Breast epithelium (tissue), 4 donors: ENCODE data around the gene OR1N2. TPM values are rescaled to one million over a fixed set of nuclear protein-coding genes. Genes with fewer than 3 reads are reported as not detected.
"Not testable (repeated sequence)": the region's sequence is repeated elsewhere in the genome, so short reads cannot be mapped to it uniquely, and the experiment has no call there.

Source experiments
- DNase-seq, 2 donors: peaks; one replicate each; pipeline ENCODE4 v3.0.0-alpha.2; 2019; ENCODE audit warnings: low spot score in 2 of 2
- H3K27ac ChIP-seq, 2 donors: fragments of 200-600 bp; sonication (generic) in 1 of 2; one replicate each; pipeline ENCODE4 v1.5.1; 2016 to 2019; ENCODE audit warnings: mild to moderate bottlenecking in 1 of 2
- H3K27me3 ChIP-seq, 2 donors: fragments of 200-600 bp; sonication (generic) in 1 of 2; one replicate each; pipeline versions ENCODE4 v1.5.1 to v1.6.0; 2017 to 2019; ENCODE audit warnings: control low read depth in 1 of 2, mild to moderate bottlenecking in 1 of 2
- H3K36me3 ChIP-seq: fragments of 200-600 bp; one replicate; pipeline ENCODE4 v1.5.1; 2019
- H3K4me1 ChIP-seq, 2 donors: fragments of 200-600 bp; sonication (generic); one replicate each; pipeline ENCODE4 v1.5.1; 2016 to 2019; ENCODE audit warnings: control low read depth in 1 of 2
- H3K4me3 ChIP-seq, 3 donors: fragments of 200-600 bp; sonication (generic); 1 replicate in 2 of 3; 2 replicates in 1 of 3; pipeline ENCODE4 v1.5.1; 2016 to 2019; ENCODE audit warnings: mild to moderate bottlenecking in 3 of 3, moderate library complexity in 2 of 3
- H3K9me3 ChIP-seq, 2 donors: fragments of 200-600 bp; sonication (generic) in 1 of 2; one replicate each; pipeline ENCODE4 v1.5.1; 2016 to 2019; ENCODE audit warnings: control low read depth in 1 of 2
- CTCF ChIP-seq, 3 donors: fragments of 450-650 bp; IDR thresholded peaks; one replicate each; pipeline ENCODE4 v1.5.1; 2016 to 2017; ENCODE audit warnings: antibody characterized with exemption in 3 of 3, mild to moderate bottlenecking in 3 of 3, moderate library complexity in 3 of 3
- POLR2A ChIP-seq: fragments of 450-650 bp; IDR thresholded peaks from one replicate; pipeline ENCODE4 v1.6.1; 2016; ENCODE audit warnings: antibody characterized with exemption, mild to moderate bottlenecking, moderate library complexity
- POLR2AphosphoS5 ChIP-seq, 3 donors: sonication (generic); formaldehyde crosslinking; IDR thresholded peaks; one replicate each; pipeline ENCODE4 v1.6.1; 2017; ENCODE audit warnings: antibody characterized with exemption in 3 of 3
- intact Hi-C: fragments of 100-400 bp; cut with DNase I; formaldehyde crosslinking; loops from one replicate; pipeline ENCODE4 v1.15.1; 2023; ENCODE audit warnings: low total_unique reads
- total RNA-seq, 3 donors: library from RNA; depleted of rRNA; stranded (reverse); fragments of >200 nt; gene quantifications; one replicate each; pipeline ENCODE4 v1.1.0, GENCODE V29; 2016

OR1N2 gene
- total RNA-seq, 3 donors from 2014 or later = 0.73 TPM; not detected in 2

DNA sequence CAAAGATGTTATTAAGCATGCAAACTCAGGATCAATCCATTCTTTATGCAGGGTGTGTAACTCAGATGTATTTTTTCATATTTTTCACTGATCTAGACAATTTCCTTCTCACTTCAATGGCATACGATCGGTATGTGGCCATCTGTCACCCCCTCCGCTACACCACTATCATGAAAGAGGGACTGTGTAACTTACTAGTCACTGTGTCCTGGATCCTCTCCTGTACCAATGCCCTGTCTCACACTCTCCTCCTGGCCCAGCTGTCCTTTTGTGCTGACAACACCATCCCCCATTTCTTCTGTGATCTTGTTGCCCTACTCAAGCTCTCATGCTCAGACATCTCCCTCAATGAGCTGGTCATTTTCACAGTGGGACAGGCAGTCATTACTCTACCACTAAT is 33.5 kb upstream of the OR1N2 start:
- Histone ChIP-seq H3K27me3 (no peaks in the 10 kb centered on the region), H3K9me3 (no peaks in the 10 kb centered on the region), H3K36me3 (no peaks in the 10 kb centered on the region), H3K4me3 (no peak overlapping the region), H3K4me1 (no peaks in the 10 kb centered on the region), H3K27ac (no peak overlapping the region)
- intact Hi-C loops = no loop called here
- TF ChIP-seq CTCF (IDR thresholded peaks at IDR 0.05) (no peak), POLR2AphosphoS5 (IDR thresholded peaks at IDR 0.05) (no peak), POLR2A (no peak)
- no peak for DNase-seq

GRCh38 chr9:122526602-122527001 is 26.3 kb upstream of the OR1N2 start:
- intact Hi-C loops = no loop called here
- H3K27ac ChIP-seq = no peak overlapping the region
- no peak for TF ChIP-seq POLR2A
- TF ChIP-seq POLR2AphosphoS5 (IDR thresholded peaks at IDR 0.05) = no peak
- no peak for TF ChIP-seq CTCF (IDR thresholded peaks at IDR 0.05)

GRCh38 chr9:122527193-122527592 is 25.7 kb upstream of the OR1N2 start, which contains the start of gene OR1N1:
TSS of gene OR1N1 (minus strand) at chr9:122527293. CDS start at chr9:122527293, 0 bp downstream.
- Histone ChIP-seq H3K27me3 (no peaks in the 10 kb centered on the region), H3K36me3 (no peaks in the 10 kb centered on the region), H3K4me1 (no peaks in the 10 kb centered on the region), H3K4me3 (no peak within 1 kb of the TSS), H3K27ac (no peak within 1 kb of the TSS), H3K9me3 (no peaks in the 10 kb centered on the region)
- DNase-seq = no peak
- TF ChIP-seq CTCF (IDR thresholded peaks at IDR 0.05) = no peak
- no peak for TF ChIP-seq POLR2A
- TF ChIP-seq POLR2AphosphoS5 (IDR thresholded peaks at IDR 0.05) = no peak
- intact Hi-C loops = no loop called here

More at GRCh38 chr9:122526602-122527001, 26.3 kb upstream of the OR1N2 start:
- DNase-seq = no peak
- no peaks in the 10 kb centered on the region for H3K4me1 ChIP-seq
- H3K27me3 ChIP-seq = no peaks in the 10 kb centered on the region
- H3K36me3 ChIP-seq = no peaks in the 10 kb centered on the region
- H3K4me3 ChIP-seq = no peak overlapping the region
- H3K9me3 ChIP-seq = no peaks in the 10 kb centered on the region

DNA sequence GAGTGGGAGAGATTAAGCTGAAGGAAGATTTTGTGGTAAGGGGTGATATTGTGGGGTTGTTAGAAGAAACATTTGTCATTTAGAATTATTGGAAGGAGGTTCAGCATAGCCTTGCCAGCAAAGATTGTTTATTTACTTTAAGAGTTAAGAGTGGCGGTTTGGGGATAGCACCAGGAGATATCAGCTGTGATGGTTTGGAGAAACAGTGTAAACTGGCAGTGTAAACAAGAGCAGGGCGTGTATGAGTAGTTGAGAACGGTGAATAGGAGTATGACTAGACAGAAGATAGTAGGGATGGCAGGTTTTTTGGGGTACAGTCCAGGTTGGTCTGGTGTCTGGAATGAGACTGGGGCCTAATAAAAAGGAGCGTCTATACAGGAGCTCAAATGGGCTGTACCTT is 21.8 kb upstream of the OR1N2 start:
- not testable (repeated sequence) for H3K9me3 ChIP-seq, H3K4me1 ChIP-seq, DNase-seq, H3K36me3 ChIP-seq, H3K27ac ChIP-seq, H3K27me3 ChIP-seq, H3K4me3 ChIP-seq
- intact Hi-C loops = loop anchor here (10.0 kb wide), 1 partner anchor 1084 kb away; no protein-coding TSS in a partner anchor

- no peak for DNase-seq
- H3K27me3 ChIP-seq = no peaks in the 10 kb centered on the region
- intact Hi-C loops = loop anchor here (10.0 kb wide), 1 partner anchor 1079 kb away; no protein-coding TSS in a partner anchor
- peaks cover 6% of the 10 kb centered on the region in 2 donors for H3K9me3 ChIP-seq
- TF ChIP-seq CTCF (IDR thresholded peaks at IDR 0.05) (no peak), POLR2AphosphoS5 (IDR thresholded peaks at IDR 0.05) (no peak), POLR2A (no peak)
- H3K36me3 ChIP-seq = no peaks in the 10 kb centered on the region
- H3K4me3 ChIP-seq = no peak overlapping the region
- H3K4me1 ChIP-seq = no peaks in the 10 kb centered on the region
- no peak overlapping the region for H3K27ac ChIP-seq
These were observed 16.8 kb upstream of the OR1N2 start for GRCh38 chr9:122536134-122536533.

DNA sequence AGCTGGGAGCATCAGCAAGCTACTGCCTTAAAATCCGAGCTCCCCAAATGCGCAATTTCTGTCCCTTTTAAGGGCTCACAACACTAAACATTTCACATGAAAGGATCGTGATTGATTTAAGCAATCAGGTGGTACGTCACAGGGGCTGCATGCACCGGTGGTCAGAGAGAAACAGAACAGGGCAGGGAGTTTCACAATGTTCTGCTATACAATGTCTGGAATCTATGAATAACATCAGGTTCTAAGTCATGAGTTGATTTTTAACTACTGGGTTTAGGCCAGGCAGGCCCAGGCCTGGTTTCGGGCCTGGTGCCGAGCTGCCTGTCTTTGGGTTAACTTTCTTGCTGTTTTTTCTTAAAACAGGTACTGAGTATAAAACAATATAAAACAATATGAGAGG is 15.8 kb upstream of the OR1N2 start:
- not testable (repeated sequence) for H3K27ac ChIP-seq, DNase-seq, H3K27me3 ChIP-seq, H3K4me3 ChIP-seq, H3K9me3 ChIP-seq, H3K4me1 ChIP-seq, H3K36me3 ChIP-seq
- intact Hi-C loops = loop anchor here (10.0 kb wide), 1 partner anchor 1078 kb away; no protein-coding TSS in a partner anchor
